HepG2 (cell line): ENCODE measurements around the gene KDM2B. TPM values are rescaled to one million over a fixed set of nuclear protein-coding genes. Genes with fewer than 3 reads are reported as not detected.

Experiments
- CCAR2 ChIP-seq: fragments of 200-400 bp; formaldehyde crosslinking; optimal IDR thresholded peaks from 2 replicates; pipeline ENCODE3; 2018; ENCODE audit warnings: low read depth, mild to moderate bottlenecking, low read length, moderate library complexity
- ELF1 ChIP-seq: sonication (generic); formaldehyde crosslinking; IDR thresholded peaks from 2 replicates; pipeline ENCODE4 v1.4.0; 2020; ENCODE audit warnings: missing genetic modification reagents
- FIP1L1 ChIP-seq: fragments of 200-400 bp; formaldehyde crosslinking; IDR thresholded peaks from 2 replicates; pipeline ENCODE4 v1.6.1; 2018; ENCODE audit warnings: low read depth, mild to moderate bottlenecking, low read length, moderate library complexity, borderline replicate concordance; ENCODE audit not compliant: insufficient read depth
- NFKB2 ChIP-seq: sonication (generic); formaldehyde crosslinking; IDR thresholded peaks from 2 replicates; pipeline ENCODE4 v1.4.0; 2020; ENCODE audit warnings: missing genetic modification reagents, borderline replicate concordance
- ONECUT2 ChIP-seq: sonication (generic); formaldehyde crosslinking; IDR thresholded peaks from 2 replicates; pipeline ENCODE4 v1.4.0; 2020; ENCODE audit warnings: missing genetic modification reagents
- RCOR2 ChIP-seq: IDR thresholded peaks from 2 replicates; pipeline ENCODE4 v1.6.1; 2016; ENCODE audit warnings: missing biosample characterization, missing genetic modification reagents
- SRSF4 ChIP-seq: fragments of 200-400 bp; formaldehyde crosslinking; IDR thresholded peaks from one replicate; pipeline ENCODE4 v1.6.1; 2018; ENCODE audit warnings: mild to moderate bottlenecking, low read depth, low read length, moderate library complexity; ENCODE audit not compliant: poor library complexity, severe bottlenecking
- TMF1 ChIP-seq: sonication (generic); formaldehyde crosslinking; IDR thresholded peaks from 2 replicates; pipeline ENCODE4 v1.8.1; 2022; ENCODE audit warnings: low read depth, missing genetic modification reagents
- ZC3H4 ChIP-seq: sonication (generic); formaldehyde crosslinking; IDR thresholded peaks from 2 replicates; pipeline ENCODE4 v1.4.0; 2020; ENCODE audit warnings: missing genetic modification reagents, borderline replicate concordance
- polyA plus RNA-seq, 8 experiments: library from polyadenylated mRNA; depleted of rRNA in 3 of 8; stranded (reverse) in 7 of 8; unstranded in 1 of 8; fragments of >200 nt; fragmentation: Illumina TruSeq in 4 of 8; extraction: Trizol in 4 of 8; gene quantifications; 2 replicates each; pipeline versions ENCODE4 v1.2.1 to v1.2.3, GENCODE V29; 2011 to 2016; ENCODE audit warnings: low read depth in 4 of 8, missing spikeins in 1 of 8, mixed read lengths in 1 of 8; ENCODE audit not compliant: insufficient read depth in 1 of 8
- total RNA-seq, 5 experiments: library from RNA; depleted of rRNA; stranded (reverse); fragments of >200 nt; fragmentation: Illumina TruSeq; extraction: Trizol; gene quantifications; 2 replicates each; pipeline ENCODE4 v1.2.3, GENCODE V29; 2016; ENCODE audit warnings: low read depth in 1 of 5
- TF ChIP-seq, protein P1 (sequence below): sonication (generic); formaldehyde crosslinking; IDR thresholded peaks from 2 replicates; pipeline ENCODE4 v1.4.0; 2020; ENCODE audit warnings: missing genetic modification reagents, borderline replicate concordance
- TF ChIP-seq, protein P2 (sequence below): sonication (generic); formaldehyde crosslinking; IDR thresholded peaks from 2 replicates; pipeline ENCODE4 v1.5.0; 2020; ENCODE audit warnings: missing genetic modification reagents
- TF ChIP-seq, protein P3 (sequence below): sonication (generic); formaldehyde crosslinking; IDR thresholded peaks from 2 replicates; pipeline ENCODE4 v1.5.0; 2020; ENCODE audit warnings: mild to moderate bottlenecking, missing genetic modification reagents
- TF ChIP-seq, protein P4 (sequence below): sonication (generic); formaldehyde crosslinking; IDR thresholded peaks from 2 replicates; pipeline ENCODE4 v1.4.0; 2020; ENCODE audit warnings: missing genetic modification reagents, borderline replicate concordance

The KDM2B gene
- total and polyA plus RNA-seq, 2 of the 13 experiments (the other 11 are each of a cell fraction or from before 2014, with no cell fraction given), result 17.5 to 26.1 TPM

DNA sequence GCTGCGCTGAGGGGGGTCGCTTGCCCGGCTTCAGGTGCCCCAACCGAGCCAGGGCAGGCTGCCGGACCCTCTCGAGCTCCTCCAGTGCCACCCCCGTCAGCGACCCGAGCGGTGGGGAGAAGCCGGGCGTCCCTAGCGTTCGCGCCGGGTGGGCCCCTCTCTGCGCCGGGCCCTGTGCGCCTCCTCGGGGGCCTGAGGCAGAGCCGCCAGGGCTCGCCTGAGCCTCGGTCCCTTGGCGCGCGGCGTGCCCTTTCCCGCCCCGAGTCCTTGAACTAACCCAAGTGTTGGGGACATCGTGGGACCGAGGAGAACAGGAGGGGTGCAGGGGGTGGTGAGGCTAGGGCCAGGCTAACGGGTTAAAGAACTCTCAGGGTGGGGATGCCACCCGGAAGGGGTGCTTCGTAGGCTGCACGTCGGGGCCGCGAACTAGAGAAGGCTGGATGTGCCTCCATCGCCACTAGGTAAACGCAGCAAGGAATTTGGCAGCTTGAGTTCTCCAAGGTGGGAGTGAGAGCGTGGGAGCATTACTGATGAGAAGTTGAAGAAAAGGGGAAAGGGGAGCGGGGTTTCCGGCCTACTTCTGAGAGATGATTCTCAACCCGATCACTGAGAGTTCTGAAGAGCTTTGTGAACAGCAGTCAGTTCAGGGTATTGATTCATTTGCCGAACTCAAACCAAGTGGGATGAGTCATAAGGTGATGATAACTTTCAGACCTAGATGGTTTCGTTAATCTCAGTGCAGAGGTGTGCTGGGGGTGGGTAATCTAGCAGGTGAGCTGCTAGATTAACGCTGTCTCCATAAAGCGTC lies 180.3 kb downstream of the KDM2B start (continued):
- TF ChIP-seq ZC3H4 (CRISPR knock-in tag) (0 out of 2 replicates have a peak, but pooled peaks have one; percentile 62), ELF1 (CRISPR knock-in tag) (no peak), SRSF4 (no peak), FIP1L1 (no peak), NFKB2 (CRISPR knock-in tag) (peak; percentile 64; the same call in 1 of the 2 replicates), RCOR2 (CRISPR knock-in tag) (no peak), CCAR2 (no peak), ONECUT2 (CRISPR knock-in tag) (peak; percentile 72; the same call in 1 of the 2 replicates), TMF1 (CRISPR knock-in tag) (no peak)
- TF ChIP-seq, protein P1, sequence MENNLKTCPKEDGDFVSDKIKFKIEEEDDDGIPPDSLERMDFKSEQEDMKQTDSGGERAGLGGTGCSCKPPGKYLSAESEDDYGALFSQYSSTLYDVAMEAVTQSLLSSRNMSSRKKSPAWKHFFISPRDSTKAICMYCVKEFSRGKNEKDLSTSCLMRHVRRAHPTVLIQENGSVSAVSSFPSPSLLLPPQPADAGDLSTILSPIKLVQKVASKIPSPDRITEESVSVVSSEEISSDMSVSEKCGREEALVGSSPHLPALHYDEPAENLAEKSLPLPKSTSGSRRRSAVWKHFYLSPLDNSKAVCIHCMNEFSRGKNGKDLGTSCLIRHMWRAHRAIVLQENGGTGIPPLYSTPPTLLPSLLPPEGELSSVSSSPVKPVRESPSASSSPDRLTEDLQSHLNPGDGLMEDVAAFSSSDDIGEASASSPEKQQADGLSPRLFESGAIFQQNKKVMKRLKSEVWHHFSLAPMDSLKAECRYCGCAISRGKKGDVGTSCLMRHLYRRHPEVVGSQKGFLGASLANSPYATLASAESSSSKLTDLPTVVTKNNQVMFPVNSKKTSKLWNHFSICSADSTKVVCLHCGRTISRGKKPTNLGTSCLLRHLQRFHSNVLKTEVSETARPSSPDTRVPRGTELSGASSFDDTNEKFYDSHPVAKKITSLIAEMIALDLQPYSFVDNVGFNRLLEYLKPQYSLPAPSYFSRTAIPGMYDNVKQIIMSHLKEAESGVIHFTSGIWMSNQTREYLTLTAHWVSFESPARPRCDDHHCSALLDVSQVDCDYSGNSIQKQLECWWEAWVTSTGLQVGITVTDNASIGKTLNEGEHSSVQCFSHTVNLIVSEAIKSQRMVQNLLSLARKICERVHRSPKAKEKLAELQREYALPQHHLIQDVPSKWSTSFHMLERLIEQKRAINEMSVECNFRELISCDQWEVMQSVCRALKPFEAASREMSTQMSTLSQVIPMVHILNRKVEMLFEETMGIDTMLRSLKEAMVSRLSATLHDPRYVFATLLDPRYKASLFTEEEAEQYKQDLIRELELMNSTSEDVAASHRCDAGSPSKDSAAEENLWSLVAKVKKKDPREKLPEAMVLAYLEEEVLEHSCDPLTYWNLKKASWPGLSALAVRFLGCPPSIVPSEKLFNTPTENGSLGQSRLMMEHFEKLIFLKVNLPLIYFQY (CRISPR knock-in tag), result 0 out of 2 replicates have a peak, but pooled peaks have one; percentile 31
- TF ChIP-seq, protein P2, sequence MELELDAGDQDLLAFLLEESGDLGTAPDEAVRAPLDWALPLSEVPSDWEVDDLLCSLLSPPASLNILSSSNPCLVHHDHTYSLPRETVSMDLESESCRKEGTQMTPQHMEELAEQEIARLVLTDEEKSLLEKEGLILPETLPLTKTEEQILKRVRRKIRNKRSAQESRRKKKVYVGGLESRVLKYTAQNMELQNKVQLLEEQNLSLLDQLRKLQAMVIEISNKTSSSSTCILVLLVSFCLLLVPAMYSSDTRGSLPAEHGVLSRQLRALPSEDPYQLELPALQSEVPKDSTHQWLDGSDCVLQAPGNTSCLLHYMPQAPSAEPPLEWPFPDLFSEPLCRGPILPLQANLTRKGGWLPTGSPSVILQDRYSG, result no peak
- TF ChIP-seq, protein P3, sequence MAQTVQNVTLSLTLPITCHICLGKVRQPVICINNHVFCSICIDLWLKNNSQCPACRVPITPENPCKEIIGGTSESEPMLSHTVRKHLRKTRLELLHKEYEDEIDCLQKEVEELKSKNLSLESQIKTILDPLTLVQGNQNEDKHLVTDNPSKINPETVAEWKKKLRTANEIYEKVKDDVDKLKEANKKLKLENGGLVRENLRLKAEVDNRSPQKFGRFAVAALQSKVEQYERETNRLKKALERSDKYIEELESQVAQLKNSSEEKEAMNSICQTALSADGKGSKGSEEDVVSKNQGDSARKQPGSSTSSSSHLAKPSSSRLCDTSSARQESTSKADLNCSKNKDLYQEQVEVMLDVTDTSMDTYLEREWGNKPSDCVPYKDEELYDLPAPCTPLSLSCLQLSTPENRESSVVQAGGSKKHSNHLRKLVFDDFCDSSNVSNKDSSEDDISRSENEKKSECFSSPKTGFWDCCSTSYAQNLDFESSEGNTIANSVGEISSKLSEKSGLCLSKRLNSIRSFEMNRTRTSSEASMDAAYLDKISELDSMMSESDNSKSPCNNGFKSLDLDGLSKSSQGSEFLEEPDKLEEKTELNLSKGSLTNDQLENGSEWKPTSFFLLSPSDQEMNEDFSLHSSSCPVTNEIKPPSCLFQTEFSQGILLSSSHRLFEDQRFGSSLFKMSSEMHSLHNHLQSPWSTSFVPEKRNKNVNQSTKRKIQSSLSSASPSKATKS (CRISPR knock-in tag), result no peak
- TF ChIP-seq, protein P4, sequence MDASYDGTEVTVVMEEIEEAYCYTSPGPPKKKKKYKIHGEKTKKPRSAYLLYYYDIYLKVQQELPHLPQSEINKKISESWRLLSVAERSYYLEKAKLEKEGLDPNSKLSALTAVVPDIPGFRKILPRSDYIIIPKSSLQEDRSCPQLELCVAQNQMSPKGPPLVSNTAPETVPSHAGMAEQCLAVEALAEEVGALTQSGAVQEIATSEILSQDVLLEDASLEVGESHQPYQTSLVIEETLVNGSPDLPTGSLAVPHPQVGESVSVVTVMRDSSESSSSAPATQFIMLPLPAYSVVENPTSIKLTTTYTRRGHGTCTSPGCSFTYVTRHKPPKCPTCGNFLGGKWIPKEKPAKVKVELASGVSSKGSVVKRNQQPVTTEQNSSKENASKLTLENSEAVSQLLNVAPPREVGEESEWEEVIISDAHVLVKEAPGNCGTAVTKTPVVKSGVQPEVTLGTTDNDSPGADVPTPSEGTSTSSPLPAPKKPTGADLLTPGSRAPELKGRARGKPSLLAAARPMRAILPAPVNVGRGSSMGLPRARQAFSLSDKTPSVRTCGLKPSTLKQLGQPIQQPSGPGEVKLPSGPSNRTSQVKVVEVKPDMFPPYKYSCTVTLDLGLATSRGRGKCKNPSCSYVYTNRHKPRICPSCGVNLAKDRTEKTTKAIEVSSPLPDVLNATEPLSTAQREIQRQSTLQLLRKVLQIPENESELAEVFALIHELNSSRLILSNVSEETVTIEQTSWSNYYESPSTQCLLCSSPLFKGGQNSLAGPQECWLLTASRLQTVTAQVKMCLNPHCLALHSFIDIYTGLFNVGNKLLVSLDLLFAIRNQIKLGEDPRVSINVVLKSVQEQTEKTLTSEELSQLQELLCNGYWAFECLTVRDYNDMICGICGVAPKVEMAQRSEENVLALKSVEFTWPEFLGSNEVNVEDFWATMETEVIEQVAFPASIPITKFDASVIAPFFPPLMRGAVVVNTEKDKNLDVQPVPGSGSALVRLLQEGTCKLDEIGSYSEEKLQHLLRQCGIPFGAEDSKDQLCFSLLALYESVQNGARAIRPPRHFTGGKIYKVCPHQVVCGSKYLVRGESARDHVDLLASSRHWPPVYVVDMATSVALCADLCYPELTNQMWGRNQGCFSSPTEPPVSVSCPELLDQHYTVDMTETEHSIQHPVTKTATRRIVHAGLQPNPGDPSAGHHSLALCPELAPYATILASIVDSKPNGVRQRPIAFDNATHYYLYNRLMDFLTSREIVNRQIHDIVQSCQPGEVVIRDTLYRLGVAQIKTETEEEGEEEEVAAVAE (CRISPR knock-in tag), result no peak
